Activated naive CD4-positive, alpha-beta T cell treated with anti-CD3 and anti-CD28 coated beads, Interleukin-2, amount 10 ng/mL, durations not matched to agents 7 days and 5 days (primary cell): Measurements from ENCODE around the gene AADAT.
"Not testable (repeated sequence)": the region's sequence is repeated elsewhere in the genome, so short reads cannot be mapped to it uniquely, and the experiment has no call there.

Source experiments
- CTCF ChIA-PET: fragments of 350-600 bp; sonication (Branson Sonifier 250); formaldehyde crosslinking; loops from one replicate; lab custom pipeline; 2021; ENCODE audit warnings: antibody characterized with exemption; lab: Charles Lee
- DNase-seq: peaks from one replicate; pipeline ENCODE4 v3.0.0-alpha.2; 2020
- H3K27ac Mint-ChIP-seq: one replicate; pipeline ENCODE4 v1.8.0; 2021; ENCODE audit warnings: mild to moderate bottlenecking, moderate library complexity, mixed read lengths
- H3K27me3 Mint-ChIP-seq: one replicate; pipeline ENCODE4 v1.8.0; 2021; ENCODE audit warnings: mild to moderate bottlenecking, mixed read lengths
- H3K36me3 Mint-ChIP-seq: one replicate; pipeline ENCODE4 v1.8.0; 2021; ENCODE audit warnings: mixed read lengths
- H3K4me1 Mint-ChIP-seq: one replicate; pipeline ENCODE4 v1.8.0; 2021; ENCODE audit warnings: mixed read lengths
- H3K4me3 Mint-ChIP-seq: one replicate; pipeline ENCODE4 v1.8.0; 2021; ENCODE audit warnings: mild to moderate bottlenecking, moderate library complexity, mixed read lengths
- H3K9me3 Mint-ChIP-seq: one replicate; pipeline ENCODE4 v1.8.0; 2021; ENCODE audit warnings: mixed read lengths

Gene AADAT

DNA sequence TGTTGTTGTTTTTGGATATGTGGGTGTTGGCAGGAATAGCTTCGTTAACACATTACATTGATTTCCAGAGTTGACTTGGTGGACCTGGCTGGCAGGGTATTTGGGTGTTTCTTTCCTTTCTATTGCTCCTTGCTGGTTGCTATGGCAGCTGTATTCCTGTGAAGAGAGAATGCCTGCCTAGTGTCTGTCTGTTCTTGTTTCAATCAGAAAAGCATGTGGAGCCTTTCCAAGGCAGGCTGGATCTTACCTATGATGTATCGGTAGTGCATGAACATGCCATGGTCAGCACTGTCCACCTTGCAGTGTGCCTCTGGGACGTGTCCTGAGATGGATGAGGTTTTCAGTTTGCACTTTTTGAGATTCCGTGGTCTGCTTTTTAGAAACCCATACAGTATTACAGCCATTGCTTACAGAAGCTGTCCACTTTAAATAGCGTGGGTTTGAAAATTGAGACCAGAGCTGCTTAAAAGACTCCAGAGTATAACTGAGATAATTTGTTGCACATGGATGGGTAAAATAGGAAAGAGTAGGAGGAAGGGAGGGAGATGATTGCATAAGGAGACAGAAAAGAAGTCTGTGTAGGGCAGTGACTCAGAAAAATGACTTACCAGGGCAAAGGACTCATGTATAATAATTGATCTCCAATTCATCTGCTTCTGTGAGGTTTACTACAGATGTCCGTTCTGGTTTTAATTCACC lies 20.0 kb upstream of the AADAT start:
- Mint-ChIP-seq H3K9me3 (no peaks in the 10 kb centered on the region), H3K4me1 (no peaks in the 10 kb centered on the region), H3K27ac (no peak overlapping the region), H3K4me3 (no peak overlapping the region), H3K36me3 (no peaks in the 10 kb centered on the region), H3K27me3 (peaks cover 3% of the 10 kb centered on the region)
- CTCF ChIA-PET: no interaction called here
- no peak for DNase-seq

DNA sequence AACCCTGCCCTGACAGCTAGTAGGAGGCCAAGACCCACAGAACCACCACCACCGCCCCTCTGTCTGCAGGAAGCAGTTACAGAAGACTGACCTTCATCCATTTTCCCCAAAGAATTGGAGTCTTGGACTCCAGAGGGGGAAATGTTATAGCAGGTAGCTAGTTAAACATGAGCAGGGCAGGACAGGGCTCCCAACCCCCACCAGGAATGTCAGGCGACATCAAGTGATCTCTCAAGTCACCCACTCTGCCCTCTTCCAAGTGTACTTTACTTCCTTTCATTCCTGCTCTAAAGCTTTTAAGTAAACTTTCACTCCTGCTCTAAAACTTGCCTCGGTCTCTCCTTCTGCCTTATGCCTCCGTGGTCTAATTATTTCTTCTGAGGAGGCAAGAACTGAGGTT lies 17.1 kb upstream of the AADAT start:
- Mint-ChIP-seq H3K9me3 (no peaks in the 10 kb centered on the region), H3K4me3 (no peak overlapping the region), H3K4me1 (no peaks in the 10 kb centered on the region), H3K27me3 (peaks cover 6% of the 10 kb centered on the region), H3K36me3 (no peaks in the 10 kb centered on the region), H3K27ac (no peak overlapping the region)
- CTCF ChIA-PET: interaction anchor here (0.5 to 0.9 kb wide), 2 partner anchors 29 to 124 kb away, joined by 3 read pairs; no protein-coding TSS in a partner anchor
- no peak for DNase-seq

DNA sequence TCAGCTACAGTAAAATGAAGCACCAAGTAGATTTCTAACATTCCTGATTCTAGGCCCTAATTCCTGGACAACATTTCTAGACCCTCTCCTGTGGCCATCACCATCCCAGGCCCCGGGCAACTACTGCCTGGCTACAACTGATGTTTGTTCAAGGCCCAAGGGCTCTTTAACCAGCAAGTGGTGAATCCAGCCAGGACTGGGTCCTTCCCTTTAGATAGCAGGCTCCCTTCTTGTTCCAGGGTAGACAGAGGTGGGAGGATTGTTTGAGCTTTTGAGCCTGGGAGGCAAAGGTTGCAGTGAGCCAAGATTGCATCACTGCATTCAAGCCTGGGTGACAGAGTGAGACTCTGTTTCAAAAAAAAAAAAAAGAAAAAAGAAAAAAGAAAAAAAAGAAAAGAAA lies 12.7 kb upstream of the AADAT start:
- H3K4me3 Mint-ChIP-seq: no peak overlapping the region
- no peak for DNase-seq
- CTCF ChIA-PET: no interaction called here
- H3K27me3 Mint-ChIP-seq: peaks cover 14% of the 10 kb centered on the region
- no peak overlapping the region for H3K27ac Mint-ChIP-seq
- H3K36me3 Mint-ChIP-seq: no peaks in the 10 kb centered on the region
- no peaks in the 10 kb centered on the region for H3K4me1 Mint-ChIP-seq
- no peaks in the 10 kb centered on the region for H3K9me3 Mint-ChIP-seq

DNA sequence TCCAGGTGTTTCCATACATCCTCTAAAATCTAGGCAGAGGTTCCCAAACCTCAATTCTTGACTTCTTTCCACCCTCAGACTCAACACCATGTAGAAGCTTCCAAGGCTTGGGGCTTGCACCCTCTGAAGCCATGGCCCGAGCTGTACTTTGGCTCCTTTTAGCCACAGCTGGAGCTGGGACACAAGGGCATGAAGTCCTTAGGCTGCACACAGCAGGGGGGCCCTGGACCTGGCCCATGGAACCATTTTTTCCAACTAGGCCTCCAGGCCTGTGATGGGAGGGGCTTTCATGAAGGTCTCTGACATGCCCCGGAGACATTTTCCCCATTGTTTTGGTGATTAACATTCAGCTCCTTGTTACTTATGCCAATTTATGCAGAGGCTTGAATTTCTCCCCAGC lies 8.4 kb upstream of the AADAT start:
- H3K27ac Mint-ChIP-seq: not testable (repeated sequence)

DNA sequence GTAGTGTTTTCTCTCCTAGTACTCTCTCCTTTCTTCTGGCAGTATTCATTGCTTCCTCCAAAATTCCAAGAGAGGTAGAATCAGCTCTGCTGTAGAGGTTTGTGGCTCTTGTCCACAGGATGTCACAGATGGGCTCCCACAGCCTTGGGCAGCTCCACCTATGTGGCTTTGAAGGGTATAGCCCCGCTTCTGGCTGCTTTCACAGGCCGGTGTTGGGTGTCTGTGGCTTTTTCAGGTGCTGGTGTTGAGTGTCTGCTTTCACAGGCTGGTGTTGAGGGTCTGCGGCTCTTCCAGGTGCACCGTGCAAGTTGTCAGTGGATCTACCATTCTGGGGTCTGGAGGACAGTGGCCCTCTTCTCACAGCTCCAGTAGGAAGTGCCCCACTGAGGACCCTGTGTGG lies 7.9 kb upstream of the AADAT start:
- no peaks in the 10 kb centered on the region for H3K36me3 Mint-ChIP-seq
- no peak overlapping the region for H3K4me3 Mint-ChIP-seq
- H3K4me1 Mint-ChIP-seq: no peaks in the 10 kb centered on the region
- H3K27me3 Mint-ChIP-seq: peaks cover 15% of the 10 kb centered on the region
- H3K27ac Mint-ChIP-seq: no peak overlapping the region
- no peak for DNase-seq
- CTCF ChIA-PET: no interaction called here
- no peaks in the 10 kb centered on the region for H3K9me3 Mint-ChIP-seq

More for the DNA sequence above, 8.4 kb upstream of the AADAT start:
- H3K4me1 Mint-ChIP-seq, CTCF ChIA-PET, DNase-seq, H3K4me3 Mint-ChIP-seq, H3K9me3 Mint-ChIP-seq, H3K36me3 Mint-ChIP-seq: not testable (repeated sequence)
- H3K27me3 Mint-ChIP-seq: peaks cover 11% of the 10 kb centered on the region

DNA sequence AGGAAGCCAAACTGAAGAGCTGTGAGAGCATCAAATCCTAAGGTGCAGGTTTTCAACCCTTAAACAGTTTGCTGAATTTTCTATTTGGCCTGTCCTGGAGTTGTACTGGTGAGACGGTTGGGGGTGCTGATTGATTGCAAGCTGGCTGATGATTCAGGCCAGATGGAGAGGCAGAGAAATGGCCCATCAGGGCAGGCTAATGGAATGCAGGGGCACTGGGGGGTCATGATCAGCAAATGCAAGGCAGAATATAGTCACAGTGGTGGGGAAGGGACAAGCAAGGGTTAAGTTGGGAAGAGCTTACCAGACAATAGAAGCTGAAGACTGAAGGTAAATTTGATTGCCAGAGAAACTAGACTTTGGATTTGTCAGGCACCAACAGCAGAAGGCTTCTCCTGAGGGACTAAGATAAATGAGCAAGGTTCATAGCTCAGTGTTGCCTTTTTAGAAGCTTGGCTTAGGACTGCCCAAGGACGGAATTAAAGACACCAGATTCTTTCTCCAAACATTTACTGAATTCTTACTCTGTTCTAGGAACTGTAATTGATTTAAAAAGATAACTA lies 4.3 kb upstream of the AADAT start:
- H3K36me3 Mint-ChIP-seq: no peaks in the 10 kb centered on the region
- H3K27me3 Mint-ChIP-seq: peaks cover 37% of the 10 kb centered on the region
- CTCF ChIA-PET: no interaction called here
- H3K9me3 Mint-ChIP-seq: no peaks in the 10 kb centered on the region
- H3K27ac Mint-ChIP-seq: no peak overlapping the region
- H3K4me3 Mint-ChIP-seq: no peak overlapping the region
- DNase-seq: no peak
- peaks cover 11% of the 10 kb centered on the region for H3K4me1 Mint-ChIP-seq

DNA sequence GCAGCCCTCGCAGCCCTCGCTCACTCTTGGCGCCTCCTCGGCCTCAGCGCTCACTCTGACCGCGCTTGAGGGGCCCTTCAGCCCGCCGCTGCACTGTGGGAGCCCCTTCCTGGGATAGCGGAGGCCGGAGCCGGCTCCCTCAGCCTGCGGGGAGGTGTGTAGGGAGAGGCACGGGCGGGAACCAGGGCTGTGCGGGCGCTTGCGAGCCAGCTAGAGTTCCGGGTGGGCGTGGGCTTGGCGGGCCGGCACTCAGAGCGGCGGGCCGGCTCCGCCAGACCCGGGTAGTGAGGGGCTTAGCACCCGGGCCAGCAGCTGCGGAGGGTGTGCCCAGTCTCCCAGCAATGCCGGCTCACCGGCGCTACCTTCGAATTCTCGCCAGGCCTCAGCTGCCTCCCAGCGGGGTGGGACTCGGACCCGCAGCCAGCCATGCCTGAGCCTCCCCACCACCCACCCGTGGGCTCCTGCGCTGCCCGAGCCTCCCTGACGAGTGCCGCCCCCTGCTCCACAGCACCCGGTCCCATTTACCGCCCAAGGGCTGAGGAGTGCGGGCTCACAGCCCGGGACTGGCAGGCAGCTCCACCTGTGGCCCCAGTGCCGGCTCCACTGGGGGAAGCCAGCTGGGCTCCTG lies 1.4 kb upstream of the AADAT start:
- Mint-ChIP-seq H3K9me3 (no peaks in the 10 kb centered on the region), H3K27me3 (peaks cover 44% of the 10 kb centered on the region), H3K4me1 (peaks cover 12% of the 10 kb centered on the region), H3K36me3 (no peaks in the 10 kb centered on the region), H3K4me3 (no peak overlapping the region), H3K27ac (no peak overlapping the region)
- DNase-seq: no peak
- CTCF ChIA-PET: no interaction called here

DNA sequence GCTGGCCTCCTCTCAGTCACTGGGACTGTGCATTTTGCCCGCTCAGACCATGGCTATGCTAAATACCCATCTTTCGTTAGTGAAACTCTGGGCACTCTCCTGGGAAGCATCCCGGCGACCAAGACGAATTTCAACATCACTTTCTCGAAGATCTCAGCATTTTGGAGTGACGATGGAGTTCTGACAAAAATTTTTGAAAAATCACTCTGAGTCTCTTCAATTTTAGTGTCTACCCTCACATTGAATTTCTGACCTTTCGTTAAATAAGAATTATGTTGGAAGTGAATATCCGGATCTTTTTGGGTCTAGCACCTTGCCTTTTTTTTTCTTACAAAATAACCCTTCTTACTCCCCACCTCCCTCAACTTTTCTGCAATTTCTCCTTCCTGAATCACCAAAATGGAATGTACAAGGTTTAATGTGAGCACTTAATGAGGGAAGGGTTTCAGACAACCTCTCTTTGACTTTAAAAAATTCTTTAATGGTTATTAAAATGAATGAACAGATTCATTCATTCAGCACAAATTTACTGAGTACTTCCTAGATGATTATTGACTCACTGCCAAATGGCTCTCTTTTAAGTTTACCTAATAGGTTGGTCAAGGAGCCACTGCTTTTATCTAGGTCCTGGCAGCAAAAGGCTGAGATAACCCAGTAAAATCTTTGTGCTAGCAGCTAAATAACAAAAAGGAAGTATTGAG lies 746 bp upstream of the AADAT start:
- CTCF ChIA-PET: no interaction called here
- DNase-seq: no peak
- peaks cover 12% of the 10 kb centered on the region for H3K4me1 Mint-ChIP-seq
- no peaks in the 10 kb centered on the region for H3K36me3 Mint-ChIP-seq
- peak overlapping the region; percentile 53 for H3K4me3 Mint-ChIP-seq
- no peaks in the 10 kb centered on the region for H3K9me3 Mint-ChIP-seq
- H3K27me3 Mint-ChIP-seq: peaks cover 48% of the 10 kb centered on the region
- no peak overlapping the region for H3K27ac Mint-ChIP-seq

DNA sequence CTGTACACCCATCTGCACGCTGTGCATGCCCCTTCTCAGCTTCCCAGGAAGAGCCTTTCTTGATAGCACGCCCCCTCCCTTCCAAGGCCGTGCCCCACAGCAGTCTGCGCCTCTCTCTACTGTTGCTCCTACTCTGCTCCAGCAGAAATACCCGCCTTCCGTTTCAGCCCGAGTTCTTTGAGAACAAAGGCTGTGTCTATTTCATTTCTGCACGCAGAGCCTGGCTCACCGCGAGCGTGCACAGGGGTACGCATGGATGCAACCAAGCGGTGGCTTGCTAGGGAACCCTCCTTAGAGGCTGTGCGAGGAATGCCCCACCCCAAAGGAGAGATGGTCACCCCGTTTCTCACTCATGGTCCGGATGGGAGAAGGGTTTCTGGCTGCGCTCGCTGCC lies 485 bp downstream of the AADAT start:
- H3K9me3 Mint-ChIP-seq: no peaks in the 10 kb centered on the region
- no peaks in the 10 kb centered on the region for H3K36me3 Mint-ChIP-seq
- CTCF ChIA-PET: no interaction called here
- no peak for DNase-seq
- peaks cover 48% of the 10 kb centered on the region for H3K27me3 Mint-ChIP-seq
- H3K27ac Mint-ChIP-seq: no peak overlapping the region
- H3K4me1 Mint-ChIP-seq: peaks cover 12% of the 10 kb centered on the region
- H3K4me3 Mint-ChIP-seq: peak overlapping the region; percentile 63

DNA sequence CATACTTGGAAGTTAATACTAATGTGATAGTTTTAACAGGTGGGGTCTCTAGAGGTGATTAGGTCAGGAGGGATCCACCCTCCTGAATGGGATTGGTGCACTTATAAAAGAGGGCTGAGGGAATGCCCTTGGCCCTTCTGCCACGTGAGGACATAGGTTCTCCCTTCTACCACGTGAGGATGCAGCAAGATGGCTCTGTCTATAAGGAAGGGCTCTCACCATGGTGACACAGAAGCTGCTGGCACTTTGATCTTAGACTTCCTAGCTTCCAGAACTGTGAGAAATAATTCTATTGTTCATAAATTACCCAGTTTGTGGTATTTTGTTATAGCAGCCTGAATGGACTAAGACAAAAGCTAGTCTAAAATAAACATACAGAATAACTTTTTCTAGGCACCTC lies 1.0 kb downstream of the AADAT start:
- CTCF ChIA-PET: no interaction called here
- Mint-ChIP-seq H3K36me3 (no peaks in the 10 kb centered on the region), H3K4me3 (no peak overlapping the region), H3K27ac (no peak overlapping the region), H3K9me3 (no peaks in the 10 kb centered on the region), H3K27me3 (peaks cover 48% of the 10 kb centered on the region), H3K4me1 (peaks cover 12% of the 10 kb centered on the region)
- DNase-seq: no peak

DNA sequence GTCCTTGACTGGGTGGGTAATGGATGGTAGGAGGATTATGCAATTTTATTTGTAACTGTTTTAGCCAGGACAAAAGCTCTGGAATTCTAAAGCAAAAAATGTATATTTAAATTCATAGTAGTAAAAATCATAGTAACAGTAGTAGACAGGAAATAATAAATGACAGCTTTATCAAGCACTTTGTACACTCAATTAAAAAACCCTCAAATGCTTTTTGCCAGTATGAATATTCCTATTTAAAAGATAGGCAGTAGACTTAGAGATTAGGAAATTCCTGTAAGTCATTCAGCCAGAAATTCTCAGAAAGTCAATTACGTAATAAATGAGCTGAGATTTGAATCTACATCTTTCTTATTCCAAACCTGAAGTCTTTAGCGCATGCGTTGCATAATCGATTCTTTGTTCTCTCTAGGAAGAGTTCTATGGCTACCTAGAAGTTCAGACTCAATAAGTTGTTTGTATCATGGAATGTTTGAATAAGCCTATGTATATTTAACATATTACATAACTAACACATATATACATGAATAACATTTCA lies 2.5 kb downstream of the AADAT start:
- Mint-ChIP-seq H3K27me3 (peaks cover 41% of the 10 kb centered on the region), H3K4me1 (peaks cover 12% of the 10 kb centered on the region), H3K36me3 (no peaks in the 10 kb centered on the region), H3K4me3 (no peak overlapping the region), H3K27ac (no peak overlapping the region), H3K9me3 (no peaks in the 10 kb centered on the region)
- no peak for DNase-seq
- CTCF ChIA-PET: no interaction called here

DNA sequence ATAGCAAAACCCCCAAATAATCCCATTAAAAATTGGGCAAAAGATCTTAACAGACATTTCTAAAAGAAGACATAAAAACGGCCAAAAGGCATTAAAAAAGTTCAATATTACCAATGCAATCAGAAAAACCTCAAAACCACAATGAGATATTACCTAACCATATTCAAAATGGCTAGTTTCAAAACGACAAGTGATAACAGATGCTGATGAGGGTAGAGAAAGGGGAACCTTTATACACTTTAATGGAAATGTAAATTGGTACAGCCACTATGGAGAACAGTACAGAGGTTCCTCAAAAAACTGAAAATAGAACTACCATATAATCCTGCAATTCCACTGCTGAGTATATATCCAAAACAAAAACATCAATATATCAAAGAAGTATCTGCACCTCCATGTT lies 6.2 kb downstream of the AADAT start:
- H3K4me1 Mint-ChIP-seq: no peaks in the 10 kb centered on the region
- H3K9me3 Mint-ChIP-seq: no peaks in the 10 kb centered on the region
- no peak overlapping the region for H3K4me3 Mint-ChIP-seq
- no peaks in the 10 kb centered on the region for H3K36me3 Mint-ChIP-seq
- DNase-seq: no peak
- CTCF ChIA-PET: interaction anchor here (1.2 kb wide), 1 partner anchor 273 kb away, joined by 4 read pairs; no protein-coding TSS in a partner anchor
- no peak overlapping the region for H3K27ac Mint-ChIP-seq
- H3K27me3 Mint-ChIP-seq: peaks cover 13% of the 10 kb centered on the region

DNA sequence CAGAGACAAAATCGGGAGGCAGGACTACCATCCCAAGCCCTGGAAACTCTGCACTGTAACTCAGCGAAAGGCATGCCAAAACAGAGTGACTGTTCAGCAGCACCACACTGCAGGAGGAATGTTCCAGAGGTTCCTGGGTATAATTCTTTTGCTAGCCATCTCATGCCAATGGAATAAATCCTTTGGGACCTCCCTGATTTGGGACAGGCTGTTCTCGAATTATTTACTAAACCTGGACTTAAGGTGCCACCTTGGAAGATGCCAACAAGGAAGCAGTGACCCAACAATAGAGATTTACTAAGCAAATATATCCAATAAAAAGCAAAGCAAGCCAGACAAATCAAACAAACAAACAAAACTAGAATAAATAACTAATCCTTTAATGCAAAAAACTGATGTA lies 9.3 kb downstream of the AADAT start:
- no peak for DNase-seq
- Mint-ChIP-seq H3K9me3 (no peaks in the 10 kb centered on the region), H3K4me3 (no peak overlapping the region), H3K4me1 (no peaks in the 10 kb centered on the region), H3K27ac (no peak overlapping the region), H3K27me3 (no peaks in the 10 kb centered on the region), H3K36me3 (no peaks in the 10 kb centered on the region)
- CTCF ChIA-PET: no interaction called here

DNA sequence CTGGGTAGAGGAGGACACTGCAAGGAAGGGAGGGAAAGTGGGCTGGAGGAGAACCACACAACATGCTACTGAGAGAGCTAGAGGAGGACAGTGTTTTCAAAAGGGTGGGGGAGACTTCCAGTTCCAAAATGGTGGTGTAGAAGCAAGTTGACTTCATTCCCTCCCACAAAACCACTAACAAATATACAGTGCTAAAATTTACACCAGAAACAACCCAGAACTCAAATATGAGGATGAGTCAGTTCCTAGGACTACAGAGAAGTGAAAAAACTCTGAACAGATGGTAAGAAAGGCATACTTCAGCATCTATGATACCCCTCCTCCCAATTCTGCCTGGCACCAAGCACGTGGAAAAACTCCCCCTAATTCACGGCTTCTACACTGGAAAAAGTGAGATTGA lies 9.8 kb downstream of the AADAT start:
- H3K36me3 Mint-ChIP-seq: no peaks in the 10 kb centered on the region
- H3K4me3 Mint-ChIP-seq: no peak overlapping the region
- H3K9me3 Mint-ChIP-seq: no peaks in the 10 kb centered on the region
- CTCF ChIA-PET: no interaction called here
- DNase-seq: no peak
- H3K4me1 Mint-ChIP-seq: no peaks in the 10 kb centered on the region
- H3K27me3 Mint-ChIP-seq: no peaks in the 10 kb centered on the region
- no peak overlapping the region for H3K27ac Mint-ChIP-seq
